DMS53 treated with DMSO at 0.1 percent for 48 hours (cell line): ENCODE data around the gene MLX.
"Not testable (repeated sequence)": the region's sequence is repeated elsewhere in the genome, so short reads cannot be mapped to it uniquely, and the experiment has no call there.

Experiments
- DNase-seq: peaks from one replicate; lab custom pipeline; 2025; ENCODE audit not compliant: unreplicated experiment; lab: John Stamatoyannopoulos, UW

Gene MLX

GRCh38 chr17:42536372-42537155 lies 30.3 kb upstream of the MLX start:
- DNase-seq, result peak; percentile 91

- DNase-seq, result no peak
Measured at GRCh38 chr17:42537156-42537805, 29.6 kb upstream of the MLX start.

- DNase-seq, result no peak
Measured at GRCh38 chr17:42537826-42538451, 29.0 kb upstream of the MLX start.

GRCh38 chr17:42538482-42538881 lies 28.4 kb upstream of the MLX start:
- no peak for DNase-seq

- DNase-seq, result not testable (repeated sequence)
Measured at GRCh38 chr17:42540558-42540957, 26.3 kb upstream of the MLX start.

- peak; percentile 79 for DNase-seq
Measured at GRCh38 chr17:42541041-42541833, 25.7 kb upstream of the MLX start.

GRCh38 chr17:42543190-42544079 lies 23.5 kb upstream of the MLX start:
- no peak for DNase-seq

- no peak for DNase-seq
Measured at GRCh38 chr17:42544874-42545283, 22.0 kb upstream of the MLX start.

GRCh38 chr17:42545755-42546505 lies 21.0 kb upstream of the MLX start:
- not testable (repeated sequence) for DNase-seq

- DNase-seq, result no peak
Measured at GRCh38 chr17:42547001-42547461, 19.9 kb upstream of the MLX start.

GRCh38 chr17:42547698-42548069 lies 19.2 kb upstream of the MLX start:
- DNase-seq, result no peak

GRCh38 chr17:42548070-42548837 lies 18.6 kb upstream of the MLX start:
- DNase-seq, result peak; percentile 91

GRCh38 chr17:42548993-42549755 lies 17.7 kb upstream of the MLX start:
- no peak for DNase-seq

- not testable (repeated sequence) for DNase-seq
Measured at GRCh38 chr17:42552736-42553135, 14.2 kb upstream of the MLX start, which contains the start of gene HSD17B1. HSD17B1 (plus strand) TSS chr17:42552923; CDS start chr17:42552934, 11 bp downstream.

- no peak for DNase-seq
Measured at GRCh38 chr17:42553161-42553818, 13.6 kb upstream of the MLX start.

GRCh38 chr17:42553866-42554249 lies 13.0 kb upstream of the MLX start:
- no peak for DNase-seq
